Fibroblast of gingiva (primary cell): ENCODE data around the gene HSPB9.

Source experiments
- DNase-seq: peaks from one replicate; pipeline ENCODE4 v3.0.0-alpha.2; 2011; ENCODE audit warnings: low read depth

The HSPB9 gene

GRCh38 chr17:42122371-42123303 lies at the start of gene HSPB9:
Gene HSPB9 (plus strand): TSS chr17:42122804. CDS start chr17:42122851, 47 bp downstream.
- DNase-seq = no peak

- DNase-seq = no peak
Measured at GRCh38 chr17:42075789-42076188, 46.8 kb upstream of the HSPB9 start.

- no peak for DNase-seq
Measured at GRCh38 chr17:42076797-42077559, 45.6 kb upstream of the HSPB9 start.

GRCh38 chr17:42077755-42078154 lies 44.8 kb upstream of the HSPB9 start:
- DNase-seq = no peak

GRCh38 chr17:42078396-42079043 lies 44.1 kb upstream of the HSPB9 start:
- no peak for DNase-seq

DNA sequence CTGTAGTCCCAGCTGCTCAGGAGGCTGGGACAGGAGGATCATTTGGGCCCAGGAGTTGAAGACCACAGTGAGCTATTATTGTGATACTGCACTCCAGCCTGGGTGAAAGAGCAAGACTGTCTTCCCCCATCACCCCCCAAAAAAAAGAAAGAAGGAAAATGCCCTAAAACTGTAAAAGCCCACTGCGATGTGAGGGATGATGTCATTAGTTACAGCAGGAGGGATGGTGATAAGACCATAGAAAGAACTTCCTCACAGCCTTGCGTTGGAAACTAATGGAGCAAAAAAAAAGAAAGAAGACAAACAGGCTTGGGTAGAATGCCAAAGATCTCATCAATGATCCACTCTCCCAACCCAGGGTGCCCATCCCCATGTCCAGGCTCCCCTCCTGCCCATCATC lies 43.1 kb upstream of the HSPB9 start:
- DNase-seq = no peak

- DNase-seq = no peak
Measured at GRCh38 chr17:42081516-42082129, 41.0 kb upstream of the HSPB9 start.

GRCh38 chr17:42087042-42087701 lies 35.4 kb upstream of the HSPB9 start:
- DNase-seq = no peak

GRCh38 chr17:42087736-42088705 lies 34.6 kb upstream of the HSPB9 start:
- no peak for DNase-seq

DNA sequence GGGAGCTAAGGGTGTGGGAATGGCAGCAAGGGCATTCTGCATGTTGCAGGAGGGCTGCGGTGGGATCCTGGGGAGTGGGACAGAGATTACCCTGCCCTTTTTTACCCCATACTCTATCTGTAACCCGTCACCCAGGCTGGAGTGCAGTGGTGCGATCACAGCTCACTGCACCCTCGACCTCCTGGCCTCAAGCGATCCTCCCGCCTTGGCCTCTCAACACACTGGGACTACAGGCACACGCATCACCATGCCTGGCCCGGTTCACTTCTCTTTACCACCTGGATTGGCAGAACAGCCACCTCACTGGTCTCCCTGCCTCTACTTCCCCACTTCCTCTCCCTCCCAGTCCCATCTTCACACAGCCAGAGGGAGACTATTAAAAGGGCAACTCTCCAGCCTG lies 33.9 kb upstream of the HSPB9 start:
- DNase-seq = no peak

DNA sequence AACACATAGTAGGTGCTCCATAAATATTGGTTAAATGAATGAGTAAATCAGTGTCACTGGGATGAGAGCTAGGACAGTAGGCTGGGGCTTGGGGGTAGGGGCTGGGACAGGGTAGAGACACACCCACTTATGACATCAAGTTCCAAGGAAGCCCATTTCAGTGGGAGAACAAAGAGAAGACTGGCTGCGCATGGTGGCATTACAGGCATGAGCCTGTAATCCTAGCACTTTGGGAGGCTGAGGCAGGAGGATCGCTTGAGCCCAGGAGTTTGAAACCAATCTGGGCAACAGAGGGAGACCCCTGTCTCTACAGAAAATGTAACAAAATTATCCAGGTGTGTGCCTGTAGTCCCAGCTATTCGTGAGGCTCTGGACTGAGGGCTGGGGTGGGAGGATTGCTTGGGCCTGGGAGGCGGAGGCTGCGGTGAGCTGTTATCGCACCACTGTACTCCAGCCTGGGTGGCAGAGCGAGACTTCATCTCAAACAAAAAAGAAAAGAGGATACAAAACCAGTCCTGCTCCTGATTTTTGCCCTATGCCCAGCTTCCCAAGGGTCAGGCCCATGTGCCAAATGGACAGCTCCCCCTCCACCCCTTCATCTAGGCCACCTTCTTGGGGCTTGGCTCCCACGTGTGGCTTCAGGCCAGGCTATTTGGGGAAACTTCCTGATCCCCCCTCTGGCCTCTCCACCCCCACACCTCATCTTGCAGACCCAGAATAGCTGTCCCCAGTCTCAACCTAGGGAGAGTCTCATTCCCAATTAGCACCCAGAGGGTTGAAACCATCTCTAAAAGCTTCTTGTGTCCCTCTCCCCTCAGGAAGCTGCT lies 31.4 kb upstream of the HSPB9 start:
- no peak for DNase-seq

- no peak for DNase-seq
Measured at GRCh38 chr17:42092939-42093338, 29.7 kb upstream of the HSPB9 start.

GRCh38 chr17:42094375-42095069 lies 28.1 kb upstream of the HSPB9 start:
- no peak for DNase-seq

DNA sequence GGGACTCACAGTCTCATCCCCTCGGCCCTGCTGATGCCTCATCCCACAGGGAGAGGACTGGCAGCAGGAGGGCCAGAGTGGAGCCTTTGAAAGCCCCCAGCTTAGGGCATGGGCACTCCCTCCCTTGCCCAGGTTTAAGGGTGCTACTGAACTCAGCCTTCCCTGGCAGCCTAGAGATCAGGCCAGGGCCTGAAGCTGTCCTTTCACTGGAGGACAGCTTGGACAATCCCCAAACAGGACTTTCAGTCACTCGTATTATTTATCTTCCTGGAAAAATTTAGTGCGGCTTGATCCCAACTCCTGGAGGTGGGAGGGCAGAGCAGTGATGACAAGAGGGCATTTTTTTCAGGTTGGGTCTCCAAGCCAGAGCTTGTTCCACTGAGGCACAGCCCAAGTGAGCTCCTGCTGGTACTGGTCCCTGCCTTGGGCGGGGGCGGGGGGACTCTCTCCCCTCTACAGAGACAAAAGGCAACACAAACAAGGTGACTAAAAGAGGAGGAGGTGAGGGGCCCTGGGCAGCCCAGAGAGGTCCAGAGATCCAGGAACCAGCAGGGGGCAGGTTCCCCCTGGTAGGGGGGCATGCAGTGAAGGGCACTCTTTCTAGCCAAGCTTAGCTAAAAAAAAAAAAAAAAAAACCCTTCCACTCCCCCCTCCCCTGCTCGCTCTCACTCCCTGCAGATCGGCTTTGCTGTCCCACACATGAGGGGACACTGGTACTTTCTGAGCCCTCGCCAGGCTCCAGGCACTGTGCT lies 26.1 kb upstream of the HSPB9 start:
- no peak for DNase-seq

GRCh38 chr17:42097691-42098631 lies 24.6 kb upstream of the HSPB9 start, which contains the start of gene ZNF385C:
Gene ZNF385C (minus strand): TSS chr17:42098473. CDS start chr17:42063056, 35,417 bp downstream.
- no peak for DNase-seq

DNA sequence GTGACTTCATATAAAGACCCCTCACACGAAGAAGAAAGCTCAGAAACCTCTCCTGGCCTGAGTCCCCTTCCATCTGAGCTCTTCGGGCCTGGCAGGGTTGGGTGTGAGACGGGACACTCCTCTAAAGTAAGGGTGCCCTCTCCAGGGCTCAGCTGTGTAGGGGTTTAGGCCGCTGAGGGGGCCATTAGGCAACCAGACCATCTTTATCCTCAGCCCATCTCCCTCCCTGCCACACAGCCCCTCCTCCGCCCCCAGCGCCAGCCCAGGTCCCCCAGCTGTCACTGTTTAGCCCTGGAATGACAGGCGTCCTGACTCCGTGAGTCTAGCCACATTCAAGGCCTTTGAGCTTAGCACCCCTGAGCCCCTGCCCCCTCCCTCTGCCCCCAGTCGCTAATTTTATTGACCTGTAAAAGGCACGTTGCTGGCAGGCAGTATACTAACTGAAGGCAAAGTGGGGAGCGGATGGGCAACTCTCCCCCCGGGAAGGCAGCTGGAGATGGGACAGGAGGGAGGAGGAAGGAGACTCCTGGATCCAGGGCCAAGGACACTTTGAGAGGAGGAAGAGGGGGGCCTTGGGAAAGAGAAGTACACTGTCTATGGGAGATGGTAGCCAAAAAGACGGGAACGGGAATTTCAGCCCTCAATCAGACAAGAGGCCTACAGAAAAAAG lies 23.7 kb upstream of the HSPB9 start:
- DNase-seq = no peak
